Measurements from ENCODE around the gene STUM. TPM values are rescaled to one million over a fixed set of nuclear protein-coding genes. Genes with fewer than 3 reads are reported as not detected.
"Not testable (repeated sequence)": the region's sequence is repeated elsewhere in the genome, so short reads cannot be mapped to it uniquely, and the experiment has no call there.

STUM gene
- total RNA-seq, 1 donor from 2014 or later: 0.49 TPM

DNA sequence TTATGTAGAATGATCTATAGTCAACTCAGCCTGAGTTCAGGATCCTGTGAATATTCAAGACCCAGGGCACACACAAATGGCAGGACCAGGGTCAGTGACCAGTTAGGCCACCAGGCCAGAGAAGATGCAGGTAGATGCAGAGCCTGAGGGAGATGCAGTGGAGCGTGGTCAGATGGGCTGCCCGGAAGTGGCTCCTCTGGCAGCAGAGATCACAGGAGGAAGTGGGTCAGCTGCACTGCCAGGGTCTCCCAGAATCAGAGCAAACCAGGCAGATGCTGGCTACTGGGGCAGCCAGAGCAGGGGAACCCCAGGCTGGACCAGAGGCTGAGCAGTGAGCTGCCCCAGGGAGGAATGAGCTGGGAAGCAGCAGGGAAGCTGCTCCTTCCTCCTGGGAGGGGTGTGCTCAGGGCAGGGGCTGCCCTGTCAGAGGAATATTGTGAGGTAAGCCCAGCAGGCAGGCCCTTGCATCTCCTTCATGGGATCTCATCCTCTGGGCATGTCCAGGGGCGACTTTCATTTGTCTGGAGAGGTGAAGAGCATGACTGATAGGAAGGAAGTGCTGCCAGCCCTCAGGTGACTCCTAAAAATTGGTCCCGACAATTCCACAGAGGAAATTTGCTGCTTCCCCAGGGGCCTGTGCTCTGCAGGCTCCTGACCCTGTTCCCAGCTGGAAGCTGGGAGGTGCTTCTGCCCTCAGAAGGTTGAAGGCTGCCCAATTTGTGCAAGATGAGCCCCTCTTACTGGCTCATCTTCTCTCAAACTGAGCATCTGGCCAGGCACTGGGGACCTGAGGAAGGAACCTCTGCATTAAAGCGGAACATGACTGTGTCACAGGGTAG is 49.3 kb downstream of the STUM start:
- Histone ChIP-seq H3K27me3 (no peaks in the 10 kb centered on the region), H3K4me1 (peaks cover 5% of the 10 kb centered on the region), H3K9me3 (no peaks in the 10 kb centered on the region), H3K27ac (no peak overlapping the region), H3K36me3 (no peaks in the 10 kb centered on the region), H3K4me3 (no peak overlapping the region)
- TF ChIP-seq CTCF (IDR thresholded peaks at IDR 0.05): no peak
- peak; percentile 47 for DNase-seq
- no peak for ATAC-seq
- intact Hi-C loops (cut with DNase I): no loop called here

GRCh38 chr1:226598455-226598849 is 49.9 kb downstream of the STUM start:
- intact Hi-C loops (cut with DNase I): no loop called here
- H3K36me3 ChIP-seq: no peaks in the 10 kb centered on the region
- DNase-seq (peak; percentile 33), ATAC-seq (no peak)
- no peak overlapping the region for H3K27ac ChIP-seq
- peaks cover 11% of the 10 kb centered on the region for H3K4me1 ChIP-seq
- H3K4me3 ChIP-seq: no peak overlapping the region
- H3K27me3 ChIP-seq: no peaks in the 10 kb centered on the region
- H3K9me3 ChIP-seq: no peaks in the 10 kb centered on the region
- no peak for TF ChIP-seq CTCF (IDR thresholded peaks at IDR 0.05)

- H3K27ac ChIP-seq; DNase-seq; intact Hi-C loops (cut with DNase I): not testable (repeated sequence)
Observed at GRCh38 chr1:226598955-226599354, 50.4 kb downstream of the STUM start.

GRCh38 chr1:226599636-226600238 is 51.2 kb downstream of the STUM start:
- no peak for ATAC-seq
- intact Hi-C loops (cut with DNase I): no loop called here
- Histone ChIP-seq H3K4me1 (peaks cover 14% of the 10 kb centered on the region), H3K27me3 (no peaks in the 10 kb centered on the region), H3K27ac (no peak overlapping the region), H3K36me3 (no peaks in the 10 kb centered on the region), H3K9me3 (no peaks in the 10 kb centered on the region), H3K4me3 (no peak overlapping the region)
- no peak for DNase-seq
- TF ChIP-seq CTCF (IDR thresholded peaks at IDR 0.05): no peak

More at GRCh38 chr1:226598955-226599354, 50.4 kb downstream of the STUM start:
- not testable (repeated sequence) for H3K9me3 ChIP-seq, ATAC-seq, H3K27me3 ChIP-seq, H3K36me3 ChIP-seq, H3K4me3 ChIP-seq
- H3K4me1 ChIP-seq: peaks cover 14% of the 10 kb centered on the region

- intact Hi-C loops (cut with DNase I): no loop called here
- Histone ChIP-seq H3K27me3 (no peaks in the 10 kb centered on the region), H3K4me1 (peaks cover 14% of the 10 kb centered on the region), H3K9me3 (no peaks in the 10 kb centered on the region), H3K4me3 (no peak overlapping the region), H3K27ac (no peak overlapping the region), H3K36me3 (no peaks in the 10 kb centered on the region)
- ATAC-seq: no peak
- peak; percentile 46 for DNase-seq
- no peak for TF ChIP-seq CTCF (IDR thresholded peaks at IDR 0.05)
Observed at GRCh38 chr1:226600254-226600653, 51.7 kb downstream of the STUM start.

DNA sequence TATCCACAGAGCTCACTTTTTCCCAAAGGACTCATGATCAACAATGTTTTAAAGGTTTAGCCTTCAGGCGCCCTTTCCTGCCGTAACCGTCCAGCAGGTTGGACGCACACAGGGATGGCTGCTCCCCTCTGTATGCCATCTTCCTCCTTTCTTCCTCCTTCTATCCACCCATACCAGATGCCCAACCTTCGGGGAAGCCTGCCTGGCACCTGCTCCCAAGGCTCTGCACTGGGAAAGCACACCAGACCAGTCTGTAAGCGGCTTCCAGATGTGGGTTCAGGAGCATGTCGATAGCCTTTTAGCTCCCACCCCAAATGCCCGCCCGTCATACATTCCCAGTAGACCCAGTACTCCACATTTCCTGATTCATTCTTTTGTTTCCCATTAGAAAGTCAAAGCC is 52.9 kb downstream of the STUM start:
- no peaks in the 10 kb centered on the region for H3K36me3 ChIP-seq
- DNase-seq: peak; percentile 25
- intact Hi-C loops (cut with DNase I): no loop called here

More for the DNA sequence above, 52.9 kb downstream of the STUM start:
- peaks cover 14% of the 10 kb centered on the region for H3K4me1 ChIP-seq
- no peak overlapping the region for H3K27ac ChIP-seq
- ATAC-seq: no peak
- H3K9me3 ChIP-seq: no peaks in the 10 kb centered on the region
- H3K4me3 ChIP-seq: no peak overlapping the region
- no peaks in the 10 kb centered on the region for H3K27me3 ChIP-seq
- TF ChIP-seq CTCF (IDR thresholded peaks at IDR 0.05): no peak
